Rectal smooth muscle tissue (tissue), 1 donor: ENCODE measurements around the gene MLX.

Experiments used
- H3K27ac ChIP-seq: one replicate; pipeline ENCODE4 v1.7.0; 2013; ENCODE audit warnings: low read depth, low read length, inconsistent platforms
- H3K27me3 ChIP-seq: one replicate; pipeline ENCODE4 v1.7.0; 2013; ENCODE audit warnings: low read length; ENCODE audit not compliant: control insufficient read depth, insufficient read depth
- H3K36me3 ChIP-seq: one replicate; pipeline ENCODE4 v1.7.0; 2013; ENCODE audit warnings: low read length; ENCODE audit not compliant: control insufficient read depth, insufficient read depth
- H3K4me1 ChIP-seq: one replicate; pipeline ENCODE4 v1.7.0; 2013; ENCODE audit warnings: low read length; ENCODE audit not compliant: control insufficient read depth, insufficient read depth
- H3K4me3 ChIP-seq: one replicate; pipeline ENCODE4 v1.7.0; 2013; ENCODE audit warnings: low read length
- H3K9ac ChIP-seq: one replicate; pipeline ENCODE4 v1.7.0; 2013; ENCODE audit warnings: low read length

The MLX gene

GRCh38 chr17:42564815-42565522, 1.9 kb upstream of the MLX start:
- H3K27ac ChIP-seq = no peak overlapping the region
- no peaks in the 10 kb centered on the region for H3K27me3 ChIP-seq
- peaks cover 30% of the 10 kb centered on the region for H3K36me3 ChIP-seq
- H3K4me1 ChIP-seq = peaks cover 24% of the 10 kb centered on the region
- H3K4me3 ChIP-seq = no peak overlapping the region
- H3K9ac ChIP-seq = no peak overlapping the region

GRCh38 chr17:42565523-42566214, 1.2 kb upstream of the MLX start:
- H3K4me3 ChIP-seq = no peak overlapping the region
- no peak overlapping the region for H3K27ac ChIP-seq
- peaks cover 24% of the 10 kb centered on the region for H3K4me1 ChIP-seq
- H3K9ac ChIP-seq = no peak overlapping the region
- H3K36me3 ChIP-seq = peaks cover 34% of the 10 kb centered on the region
- no peaks in the 10 kb centered on the region for H3K27me3 ChIP-seq

DNA sequence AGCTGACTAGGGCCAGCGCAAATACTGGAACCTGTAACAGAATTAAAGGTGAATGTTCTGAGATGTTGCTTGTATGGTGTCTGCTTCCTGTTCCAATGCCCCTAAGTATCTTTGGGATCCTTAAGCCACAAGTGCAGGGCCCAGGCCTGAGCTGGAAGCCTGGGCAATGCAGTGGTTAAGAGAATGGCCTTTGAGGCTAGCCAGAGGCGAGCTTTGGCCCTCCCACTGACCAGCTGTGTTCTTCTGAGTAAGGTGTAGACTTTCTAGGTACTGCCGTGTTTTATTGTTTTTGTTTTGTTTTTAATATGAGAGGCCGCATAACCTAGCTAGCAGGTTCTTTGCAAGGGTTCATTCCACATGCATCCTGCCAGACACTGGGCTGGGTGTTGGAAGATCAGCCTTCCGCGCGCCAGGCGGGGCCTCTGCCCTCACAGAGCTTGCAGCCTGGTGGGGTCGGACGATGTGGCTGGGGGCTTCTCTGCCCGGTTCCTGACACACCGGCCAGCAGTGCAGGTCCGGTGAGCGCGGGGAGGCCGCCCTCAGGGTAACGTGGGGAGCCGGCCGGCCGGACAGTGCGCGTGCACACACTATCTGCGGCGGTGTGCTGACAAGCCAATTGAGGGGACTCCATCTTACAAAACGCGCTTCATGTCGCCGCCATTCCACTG, 551 bp upstream of the MLX start:
- Histone ChIP-seq H3K27ac (peak overlapping the region; percentile 88), H3K4me3 (peak overlapping the region; percentile 89), H3K27me3 (no peaks in the 10 kb centered on the region), H3K36me3 (peaks cover 35% of the 10 kb centered on the region), H3K4me1 (peaks cover 23% of the 10 kb centered on the region), H3K9ac (no peak overlapping the region)

DNA sequence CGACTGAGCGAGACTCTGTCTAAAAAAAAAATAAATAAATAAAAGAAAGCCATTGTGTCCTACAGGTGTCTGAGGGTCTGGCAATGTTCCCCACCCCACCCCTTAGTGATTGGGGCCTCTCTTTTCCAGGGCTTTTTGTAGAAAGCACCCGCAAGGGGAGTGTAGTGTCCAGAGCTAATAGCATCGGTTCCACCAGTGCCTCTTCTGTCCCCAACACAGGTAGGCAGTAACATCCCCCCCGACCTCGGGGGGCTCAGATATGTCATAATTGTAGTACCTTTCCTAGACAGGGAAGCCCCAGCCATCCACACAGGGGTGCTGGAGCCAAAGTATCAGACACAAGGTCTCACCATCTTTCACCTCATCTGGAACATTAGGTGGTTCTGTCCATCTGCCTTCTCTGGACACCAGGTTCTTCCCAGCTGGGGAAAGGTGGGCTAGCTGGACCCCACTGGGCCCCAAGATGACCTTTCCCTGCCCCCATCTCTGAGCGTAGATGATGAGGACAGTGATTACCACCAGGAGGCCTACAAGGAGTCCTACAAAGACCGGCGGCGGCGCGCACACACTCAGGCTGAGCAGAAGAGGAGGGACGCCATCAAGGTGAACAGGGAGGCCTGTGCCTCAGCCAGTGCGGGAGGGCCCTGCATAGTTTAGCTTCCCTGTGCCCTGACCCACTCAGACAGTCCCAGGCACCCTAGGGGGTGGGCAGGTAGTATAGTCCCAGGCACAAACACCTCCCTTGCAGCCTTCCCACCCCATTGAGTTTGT, 1.6 kb downstream of the MLX start:
- no peak overlapping the region for H3K9ac ChIP-seq
- H3K4me3 ChIP-seq = peak overlapping the region; percentile 2
- H3K4me1 ChIP-seq = peaks cover 12% of the 10 kb centered on the region
- peaks cover 49% of the 10 kb centered on the region for H3K36me3 ChIP-seq
- H3K27ac ChIP-seq = no peak overlapping the region
- H3K27me3 ChIP-seq = no peaks in the 10 kb centered on the region

GRCh38 chr17:42571435-42572225, 4.7 kb downstream of the MLX start:
- Histone ChIP-seq H3K4me3 (no peak overlapping the region), H3K4me1 (peaks cover 3% of the 10 kb centered on the region), H3K9ac (no peak overlapping the region), H3K27me3 (no peaks in the 10 kb centered on the region), H3K36me3 (peaks cover 41% of the 10 kb centered on the region), H3K27ac (no peak overlapping the region)

DNA sequence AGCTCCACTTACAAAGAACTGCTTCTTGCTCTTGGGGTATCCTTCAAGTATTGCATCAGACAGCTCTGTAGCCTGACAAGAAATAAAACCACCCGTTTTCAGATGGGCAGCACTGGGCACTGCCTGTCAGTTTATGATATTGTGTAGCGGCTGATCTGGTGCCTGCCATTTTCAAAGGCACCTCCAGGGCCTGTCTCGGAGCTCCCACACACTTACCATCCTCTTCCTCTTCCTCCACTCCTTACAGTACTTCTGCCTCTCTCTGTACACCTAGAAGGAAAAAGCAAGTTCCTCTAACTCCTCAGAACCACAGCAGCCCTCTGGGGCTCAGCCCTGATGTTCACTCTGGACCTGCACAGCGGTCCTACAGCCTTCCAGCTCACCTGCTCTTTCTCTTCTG, 6.2 kb downstream of the MLX start:
- H3K9ac ChIP-seq = no peak overlapping the region
- H3K36me3 ChIP-seq = peaks cover 41% of the 10 kb centered on the region

GRCh38 chr17:42574463-42574862, 7.6 kb downstream of the MLX start:
- Histone ChIP-seq H3K4me1 (peaks cover 9% of the 10 kb centered on the region), H3K4me3 (no peak overlapping the region), H3K27ac (no peak overlapping the region), H3K36me3 (peaks cover 30% of the 10 kb centered on the region), H3K27me3 (no peaks in the 10 kb centered on the region), H3K9ac (no peak overlapping the region)

More for the DNA sequence above, 6.2 kb downstream of the MLX start:
- Histone ChIP-seq H3K27ac (no peak overlapping the region), H3K27me3 (no peaks in the 10 kb centered on the region), H3K4me3 (no peak overlapping the region), H3K4me1 (peaks cover 6% of the 10 kb centered on the region)

- H3K27me3 ChIP-seq = no peaks in the 10 kb centered on the region
- peak overlapping the region; percentile 52 for H3K9ac ChIP-seq
- peaks cover 9% of the 10 kb centered on the region for H3K4me1 ChIP-seq
- peaks cover 30% of the 10 kb centered on the region for H3K36me3 ChIP-seq
- no peak overlapping the region for H3K27ac ChIP-seq
- peak overlapping the region; percentile 74 for H3K4me3 ChIP-seq
Observed at GRCh38 chr17:42577140-42577531, 10.2 kb downstream of the MLX start.

GRCh38 chr17:42577532-42578281, 10.8 kb downstream of the MLX start, which contains the start of gene PSMC3IP:
Gene PSMC3IP, minus strand, starts transcription at chr17:42577729. Its CDS starts 43 bp downstream, at chr17:42577686.
- peaks cover 9% of the 10 kb centered on the region for H3K4me1 ChIP-seq
- H3K36me3 ChIP-seq = peaks cover 34% of the 10 kb centered on the region

DNA sequence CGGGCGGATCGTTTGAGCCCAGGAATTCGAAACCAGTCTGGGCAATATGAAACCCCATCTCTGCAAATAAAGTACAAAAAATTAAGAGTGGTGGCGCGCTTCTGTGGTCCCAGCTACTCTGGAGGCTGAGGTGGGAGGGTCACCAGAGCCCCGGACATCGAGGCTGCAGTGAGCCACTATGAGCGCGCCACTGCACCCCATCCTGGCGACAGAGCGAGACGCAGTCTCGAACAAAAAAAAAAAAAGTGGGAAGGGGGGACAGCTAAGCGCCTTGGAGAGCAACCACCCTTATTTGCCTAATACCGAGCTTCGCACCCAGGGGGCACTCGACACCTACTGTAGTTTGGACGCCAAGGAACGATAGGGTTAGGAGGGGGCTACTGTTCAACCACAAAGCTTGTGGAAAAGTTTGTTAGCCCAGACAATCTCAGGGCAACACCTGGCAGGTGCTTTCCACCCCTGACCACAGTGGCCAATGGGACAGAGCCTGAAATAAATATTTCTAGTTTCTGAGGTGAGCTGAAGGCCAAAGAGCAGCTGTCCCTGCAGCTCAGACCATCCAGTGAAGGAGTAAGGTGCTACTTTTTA, 11.5 kb downstream of the MLX start:
- H3K27ac ChIP-seq = peak overlapping the region; percentile 75
- peaks cover 32% of the 10 kb centered on the region for H3K36me3 ChIP-seq
- H3K9ac ChIP-seq = peak overlapping the region; percentile 2
- H3K4me1 ChIP-seq = peaks cover 9% of the 10 kb centered on the region
- peak overlapping the region; percentile 65 for H3K4me3 ChIP-seq
- no peaks in the 10 kb centered on the region for H3K27me3 ChIP-seq

More at GRCh38 chr17:42577532-42578281, 10.8 kb downstream of the MLX start, which contains the start of gene PSMC3IP:
- Histone ChIP-seq H3K9ac (peak within 1 kb of the TSS; percentile 52), H3K27me3 (no peaks in the 10 kb centered on the region), H3K27ac (peak within 1 kb of the TSS; percentile 75), H3K4me3 (peak within 1 kb of the TSS; percentile 74)
